ENCODE data around the gene RSL24D1.

DNA sequence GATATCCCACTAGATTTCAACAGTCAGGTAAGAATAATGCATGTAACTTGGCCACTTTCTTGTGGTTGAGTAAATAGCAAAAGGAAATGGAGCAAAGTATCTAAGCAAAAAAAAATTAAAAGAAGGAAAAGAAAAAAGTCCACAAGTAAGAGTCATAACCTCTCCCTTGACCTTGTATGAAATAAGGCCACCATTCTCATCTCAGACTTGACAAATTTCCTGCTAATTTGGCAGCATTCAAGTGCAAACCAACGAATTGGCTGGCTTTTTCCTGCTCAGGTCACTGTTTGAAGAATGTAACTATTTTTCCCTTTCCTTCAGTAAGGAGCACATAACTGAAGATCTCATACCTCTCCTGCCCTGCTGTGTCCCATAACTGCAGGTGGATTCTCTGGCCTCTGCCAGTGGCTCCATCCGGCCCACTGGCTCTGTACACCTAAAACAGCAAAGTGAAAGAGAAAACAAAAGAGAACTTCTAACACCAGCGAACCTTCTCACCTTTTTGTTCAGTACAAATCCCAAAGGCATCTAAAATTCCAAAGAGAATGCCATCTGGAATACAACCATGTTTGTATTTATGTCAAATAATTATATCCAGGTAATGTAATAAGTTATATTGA is 33.4 kb upstream of the RSL24D1 start:
- TF ChIP-seq, protein P1, sequence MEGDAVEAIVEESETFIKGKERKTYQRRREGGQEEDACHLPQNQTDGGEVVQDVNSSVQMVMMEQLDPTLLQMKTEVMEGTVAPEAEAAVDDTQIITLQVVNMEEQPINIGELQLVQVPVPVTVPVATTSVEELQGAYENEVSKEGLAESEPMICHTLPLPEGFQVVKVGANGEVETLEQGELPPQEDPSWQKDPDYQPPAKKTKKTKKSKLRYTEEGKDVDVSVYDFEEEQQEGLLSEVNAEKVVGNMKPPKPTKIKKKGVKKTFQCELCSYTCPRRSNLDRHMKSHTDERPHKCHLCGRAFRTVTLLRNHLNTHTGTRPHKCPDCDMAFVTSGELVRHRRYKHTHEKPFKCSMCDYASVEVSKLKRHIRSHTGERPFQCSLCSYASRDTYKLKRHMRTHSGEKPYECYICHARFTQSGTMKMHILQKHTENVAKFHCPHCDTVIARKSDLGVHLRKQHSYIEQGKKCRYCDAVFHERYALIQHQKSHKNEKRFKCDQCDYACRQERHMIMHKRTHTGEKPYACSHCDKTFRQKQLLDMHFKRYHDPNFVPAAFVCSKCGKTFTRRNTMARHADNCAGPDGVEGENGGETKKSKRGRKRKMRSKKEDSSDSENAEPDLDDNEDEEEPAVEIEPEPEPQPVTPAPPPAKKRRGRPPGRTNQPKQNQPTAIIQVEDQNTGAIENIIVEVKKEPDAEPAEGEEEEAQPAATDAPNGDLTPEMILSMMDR (IDR thresholded peaks at IDR 0.05) = no peak
- TF ChIP-seq ZFX (IDR thresholded peaks at IDR 0.05; ENCODE audit: borderline replicate concordance) = no peak
